M059J (cell line): ENCODE measurements around the gene LYST. TPM values are rescaled to one million over a fixed set of nuclear protein-coding genes. Genes with fewer than 3 reads are reported as not detected.
A peak's percentile ranks its signal among the peaks of the same experiment; 100 is the strongest.
"Not testable (repeated sequence)": the region's sequence is repeated elsewhere in the genome, so short reads cannot be mapped to it uniquely, and the experiment has no call there.

ENCODE experiments used
- DNase-seq: peaks from one replicate; pipeline ENCODE4 v3.0.0-alpha.2; 2012; ENCODE audit warnings: low read depth
- total RNA-seq: library from RNA; depleted of rRNA; stranded (reverse); fragments of >200 nt; shearing (Covaris generic); gene quantifications from 2 replicates; pipeline ENCODE4 v1.2.3, GENCODE V29; 2014; rRNA removed

Gene LYST
- 4.8 and 12.2 TPM in 2 replicates for total RNA-seq

DNA sequence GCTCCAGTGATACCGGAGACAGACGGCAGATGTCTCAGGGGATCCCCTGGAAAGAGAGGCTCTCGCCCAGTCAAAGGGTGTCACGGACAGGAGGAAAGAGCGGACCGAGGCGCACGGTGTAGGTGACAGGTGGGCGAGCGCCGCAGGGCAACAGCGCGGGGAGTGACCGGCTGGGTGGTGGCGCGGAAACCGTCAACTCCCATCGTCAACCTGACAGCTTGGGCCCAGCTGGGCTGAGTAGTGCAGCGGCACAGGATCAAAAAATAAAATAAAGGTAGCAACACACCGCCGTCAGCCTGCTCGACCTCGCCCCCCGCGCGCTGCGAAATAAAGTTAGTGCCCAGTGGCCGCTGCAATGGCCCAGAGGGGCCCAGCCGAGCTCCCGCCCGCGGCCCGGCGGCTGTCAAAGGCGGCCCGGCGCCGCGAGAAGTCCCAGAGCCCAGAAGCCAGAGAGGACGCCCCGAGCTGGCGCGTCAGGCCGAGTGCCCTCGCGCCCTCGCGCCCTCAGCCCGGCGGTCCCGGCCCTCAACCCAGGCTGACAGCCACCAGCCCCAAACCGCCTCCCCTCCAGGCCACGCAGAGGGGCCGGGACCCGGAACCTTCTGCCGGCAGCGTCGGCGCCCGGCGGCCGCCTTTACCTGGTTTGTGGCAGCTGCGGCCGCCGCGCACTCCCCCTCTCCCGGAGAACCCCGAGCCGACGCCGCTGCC lies at the start of gene LYST:
Gene LYST (minus strand): TSS at position 702 of the 708 bp plus-strand sequence. CDS start 36,489 bp downstream, outside the sequence.
- DNase-seq, result peak; percentile 74

- DNase-seq, result not testable (repeated sequence)
Measured at GRCh38 chr1:235915489-235915888, 48.8 kb upstream of the LYST start.

GRCh38 chr1:235913311-235913710 lies 46.6 kb upstream of the LYST start:
- DNase-seq, result peak; percentile 51

GRCh38 chr1:235911876-235912275 lies 45.2 kb upstream of the LYST start:
- peak; percentile 55 for DNase-seq

GRCh38 chr1:235911300-235911662 lies 44.6 kb upstream of the LYST start:
- no peak for DNase-seq

DNA sequence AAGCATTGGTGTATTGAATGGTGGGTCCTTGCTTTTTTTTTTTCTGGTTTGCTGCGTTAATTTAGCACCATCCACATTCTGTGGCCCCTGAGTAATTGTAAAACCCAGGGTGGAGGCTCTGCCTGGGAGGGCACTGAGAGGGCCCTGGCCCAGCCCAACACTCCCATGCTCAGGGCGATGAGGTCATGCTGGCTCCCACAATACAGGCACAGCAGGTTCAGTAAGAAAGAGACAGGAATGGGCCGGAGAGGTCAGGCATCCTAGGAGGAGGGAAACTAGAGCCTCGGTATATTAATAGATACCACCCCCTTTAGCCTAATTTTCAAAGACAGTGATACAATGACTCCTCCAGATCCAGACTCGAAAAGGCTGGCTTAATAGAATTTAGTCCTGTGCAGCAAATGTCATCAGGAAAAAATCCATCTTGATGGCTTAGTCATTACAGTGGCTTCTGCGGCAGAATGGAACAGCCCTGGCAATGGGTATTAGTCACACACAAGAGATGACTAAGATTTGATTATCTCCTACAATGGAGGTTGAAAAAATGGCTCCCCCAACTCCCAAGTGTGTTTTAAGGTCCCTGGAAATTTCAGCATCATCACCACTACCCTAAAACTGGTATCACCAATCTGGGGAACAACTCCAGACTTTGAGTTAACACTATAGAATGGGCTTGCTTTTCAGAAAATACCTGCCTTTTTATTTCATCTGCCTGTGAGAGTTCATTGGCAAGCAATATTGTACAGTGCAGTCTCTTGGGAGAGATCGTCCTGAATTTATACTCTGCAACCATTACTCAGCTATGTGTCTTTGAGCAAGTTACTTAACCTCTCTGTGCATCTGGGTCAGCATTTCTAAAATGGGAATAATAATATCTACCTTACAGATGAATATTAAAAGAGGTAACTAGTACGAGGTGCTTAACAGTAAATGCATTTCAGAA lies 43.9 kb upstream of the LYST start:
- peak; percentile 99 for DNase-seq

DNA sequence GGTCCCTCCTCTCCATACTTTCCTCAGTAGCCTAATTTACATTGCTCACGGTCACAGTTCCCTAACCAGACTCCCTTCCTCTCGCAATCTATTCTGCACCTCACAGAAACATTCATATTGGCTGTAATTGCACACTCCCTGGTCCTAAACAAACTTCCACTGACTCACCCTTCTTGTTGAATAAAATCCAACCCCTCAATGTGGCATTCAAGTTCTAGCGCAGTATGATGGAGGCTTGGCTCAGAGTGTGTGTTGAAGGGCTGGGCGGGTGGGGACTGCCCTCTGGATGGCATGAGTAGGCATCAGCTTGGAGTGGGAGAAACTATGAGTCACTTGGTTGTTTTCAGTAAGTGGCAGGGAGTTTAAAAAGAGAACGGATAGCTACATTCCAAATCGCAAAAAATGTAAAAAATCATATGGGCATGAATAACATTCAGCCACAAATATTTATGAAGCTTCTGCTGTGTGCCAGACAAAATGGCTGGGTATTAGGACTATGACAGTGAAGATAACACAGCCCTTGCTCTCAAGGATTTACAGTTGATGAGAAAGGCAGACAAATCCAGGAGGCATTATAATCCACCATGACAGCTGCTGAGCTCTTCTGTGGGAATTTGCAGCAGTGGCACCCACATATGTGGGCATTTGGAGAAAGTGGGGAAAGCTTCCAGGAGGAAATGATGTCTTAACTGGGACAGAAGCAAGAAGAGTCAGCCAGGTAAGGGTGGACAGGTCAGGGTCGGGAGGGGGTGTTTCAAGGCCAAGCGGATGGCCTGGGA lies 42.2 kb upstream of the LYST start:
- DNase-seq, result peak; percentile 96

DNA sequence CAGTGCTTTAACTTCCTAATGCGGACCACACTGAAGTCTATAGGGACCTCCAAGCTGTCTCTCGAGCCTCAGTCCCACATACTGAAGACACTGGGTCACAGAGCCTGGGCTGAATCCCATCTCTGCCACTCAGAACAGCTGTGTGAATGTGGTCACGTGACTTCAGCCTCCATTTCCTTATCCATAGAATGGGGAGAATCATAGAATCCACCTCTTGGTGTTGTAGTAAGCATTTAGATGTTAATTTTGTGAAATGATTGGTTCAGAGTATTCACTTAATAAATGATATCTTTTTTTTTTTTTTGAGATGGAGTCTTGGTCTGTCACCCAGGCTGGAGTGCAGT lies 41.2 kb upstream of the LYST start:
- no peak for DNase-seq

DNA sequence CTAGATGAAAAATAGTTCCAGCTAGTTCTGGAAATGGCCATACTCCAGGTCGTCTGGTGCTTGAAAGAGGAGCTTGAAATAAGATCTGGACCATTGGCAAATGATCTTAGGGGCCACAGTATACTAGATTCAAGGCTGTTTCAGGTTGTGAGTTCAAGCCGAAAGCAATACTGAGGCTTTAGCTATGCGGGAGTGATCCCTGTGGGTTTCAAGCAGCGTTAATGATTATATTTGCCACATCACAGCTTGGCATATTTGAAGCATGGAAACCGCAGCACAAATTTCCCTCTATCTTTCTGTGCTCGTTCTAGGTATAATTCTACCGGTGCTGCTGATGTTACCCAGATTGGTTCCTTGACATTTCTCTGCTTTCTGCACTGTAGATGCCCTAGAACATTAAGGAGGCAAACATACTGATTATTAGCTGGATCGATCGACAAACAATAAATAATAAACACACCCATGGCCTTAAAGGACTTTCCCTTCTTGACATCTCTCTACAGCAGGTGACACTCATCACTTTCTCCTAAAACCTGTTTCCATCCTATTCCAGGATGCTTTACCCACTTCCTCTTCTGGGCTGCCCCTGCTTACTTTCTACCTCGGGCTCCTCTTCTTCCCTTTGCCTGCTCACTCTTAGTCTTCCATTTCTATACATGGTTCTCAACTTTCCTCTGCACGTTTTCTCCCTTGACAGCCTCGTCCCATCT lies 40.6 kb upstream of the LYST start:
- no peak for DNase-seq

DNA sequence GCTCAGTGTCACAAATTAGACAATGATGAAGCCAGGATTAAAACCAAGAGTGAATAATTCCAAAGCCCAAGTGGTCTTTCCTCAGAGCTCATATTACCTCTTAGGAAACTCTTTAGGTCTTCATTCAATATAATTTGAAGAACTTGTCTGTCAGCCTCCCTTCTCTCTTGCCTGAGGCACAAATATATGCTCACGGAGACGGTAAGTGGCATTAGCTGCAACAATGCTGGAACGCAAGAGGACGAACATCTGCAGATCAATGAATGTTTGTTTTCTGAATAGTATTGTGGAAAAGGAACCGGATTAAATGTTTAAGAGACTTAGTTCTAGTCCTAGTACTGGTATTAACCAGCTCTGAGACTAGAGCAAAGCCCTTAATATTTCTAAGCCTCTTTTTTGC lies 39.7 kb upstream of the LYST start:
- no peak for DNase-seq

DNA sequence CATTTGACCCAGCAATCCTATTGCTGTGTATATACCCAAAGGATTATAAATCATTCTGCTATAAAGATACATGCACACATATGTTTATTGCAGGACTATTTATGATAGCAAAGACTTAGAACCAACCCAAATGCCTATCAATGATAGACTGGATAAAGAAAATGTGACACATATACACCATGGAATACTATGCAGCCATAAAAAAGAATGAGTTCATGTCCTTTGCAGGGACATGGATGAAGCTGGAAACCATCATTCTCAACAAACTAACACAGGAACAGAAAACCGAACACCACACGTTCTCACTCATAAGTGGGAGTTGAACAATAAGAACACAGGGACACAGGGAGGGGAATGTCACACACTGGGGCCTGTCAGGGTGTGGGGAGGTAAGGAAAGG lies 37.1 kb upstream of the LYST start:
- not testable (repeated sequence) for DNase-seq

GRCh38 chr1:235902677-235903542 lies 36.2 kb upstream of the LYST start:
- DNase-seq, result peak; percentile 99

DNA sequence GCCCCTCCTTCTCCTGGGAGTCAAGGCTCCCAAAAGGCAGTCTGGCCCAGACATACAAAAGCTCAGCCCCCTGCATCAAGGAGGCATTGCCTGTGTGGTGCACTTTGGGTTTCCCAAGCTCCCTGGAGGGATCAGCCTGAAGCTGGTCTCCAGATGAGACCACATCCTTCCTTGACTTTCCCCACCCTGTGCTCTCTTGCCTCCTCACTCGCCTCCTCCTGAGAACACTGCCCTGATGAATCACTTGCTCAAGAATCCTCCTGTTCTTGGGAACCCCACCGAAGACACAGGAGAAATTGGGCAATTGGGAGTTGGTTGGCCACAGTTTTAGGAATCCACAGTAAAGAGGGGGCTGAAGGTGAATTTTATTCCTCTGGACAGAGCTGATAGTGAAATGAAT lies 34.8 kb upstream of the LYST start:
- peak; percentile 72 for DNase-seq

DNA sequence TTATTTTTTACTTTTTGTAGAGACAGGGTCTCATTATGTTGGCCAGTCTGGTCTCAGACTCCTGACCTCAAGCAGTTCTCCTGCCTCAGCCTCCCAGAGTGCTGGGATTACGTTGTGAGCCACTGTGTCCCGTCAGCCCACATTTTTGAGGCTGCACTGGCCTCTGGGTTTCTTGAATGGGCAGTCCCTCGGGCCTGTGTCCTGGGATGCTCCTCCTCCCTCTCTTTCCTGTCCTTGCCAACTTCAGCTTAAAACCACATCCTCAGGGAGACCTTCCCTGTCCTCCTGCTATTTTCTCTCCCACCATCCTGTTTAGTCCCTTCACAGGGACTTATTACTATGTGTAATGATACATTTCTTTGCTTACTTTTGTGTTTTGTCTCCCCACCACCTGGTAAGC lies 31.4 kb upstream of the LYST start:
- peak; percentile 83 for DNase-seq

GRCh38 chr1:235893840-235894239 lies 27.1 kb upstream of the LYST start:
- no peak for DNase-seq

- DNase-seq, result no peak
Measured at GRCh38 chr1:235892734-235893413, 26.2 kb upstream of the LYST start.

GRCh38 chr1:235892202-235892601 lies 25.5 kb upstream of the LYST start:
- DNase-seq, result no peak

DNA sequence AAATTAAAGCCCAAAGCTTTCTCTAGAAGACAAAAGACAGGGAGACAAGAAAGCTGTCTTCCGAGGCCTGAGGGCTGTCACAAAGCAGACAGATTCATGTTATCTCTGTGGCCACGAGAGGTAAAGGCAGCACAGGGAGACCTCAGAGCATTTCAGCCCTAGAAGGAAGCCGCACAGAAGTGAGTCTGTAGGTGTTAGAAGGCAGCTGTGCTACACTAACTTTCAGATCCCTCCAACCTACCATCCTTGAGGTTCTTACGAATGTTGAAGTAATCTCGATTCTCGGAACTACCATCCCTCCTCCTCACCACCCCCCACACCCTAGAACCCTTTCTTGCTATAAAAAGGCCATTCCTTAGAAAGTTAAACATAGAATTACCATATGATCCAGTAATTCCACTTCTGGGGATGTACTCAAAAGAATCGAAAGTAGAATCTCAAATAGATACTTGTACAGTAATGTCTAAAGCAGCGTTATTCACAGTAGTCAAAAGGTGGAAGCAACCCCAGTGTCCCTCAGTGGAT lies 21.5 kb upstream of the LYST start:
- no peak for DNase-seq

DNA sequence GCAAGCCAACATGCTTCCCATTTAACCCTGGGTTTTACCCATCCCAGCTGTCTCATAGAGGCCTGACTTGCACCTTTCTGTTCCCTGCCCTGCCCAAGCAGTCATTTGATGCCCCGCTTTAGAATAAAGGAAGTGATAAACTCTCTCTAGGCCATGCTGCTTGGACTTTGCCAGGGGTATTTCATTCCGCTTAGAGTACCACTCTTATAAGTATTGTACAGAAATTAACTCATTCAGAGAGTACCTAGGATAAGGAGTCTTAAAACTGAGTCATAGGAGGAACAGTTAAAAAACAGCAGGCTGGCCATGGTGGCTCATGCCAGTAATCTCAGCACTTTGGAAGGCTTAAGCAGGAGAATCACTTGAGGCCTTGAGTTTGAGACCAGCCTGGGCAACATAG lies 21.0 kb upstream of the LYST start:
- DNase-seq, result no peak
